SU-DHL-6 (cell line): ENCODE results near the gene ENOX1.

Experiments
- CTCF ChIP-seq: fragments of 200-600 bp; sonication (generic); IDR thresholded peaks from one replicate; pipeline ENCODE4 v1.5.1; 2017; ENCODE audit warnings: antibody characterized with exemption, mild to moderate bottlenecking, low read length, moderate library complexity; ENCODE audit not compliant: insufficient read depth, poor library complexity, severe bottlenecking
- EZH2phosphoT487 ChIP-seq: fragments of 200-600 bp; sonication (generic), shearing (Covaris generic); conservative IDR thresholded peaks from 2 replicates; pipeline ENCODE4 v1.6.1; 2018; ENCODE audit warnings: mild to moderate bottlenecking, antibody characterized with exemption, low read length, moderate library complexity, mixed read lengths

DNA sequence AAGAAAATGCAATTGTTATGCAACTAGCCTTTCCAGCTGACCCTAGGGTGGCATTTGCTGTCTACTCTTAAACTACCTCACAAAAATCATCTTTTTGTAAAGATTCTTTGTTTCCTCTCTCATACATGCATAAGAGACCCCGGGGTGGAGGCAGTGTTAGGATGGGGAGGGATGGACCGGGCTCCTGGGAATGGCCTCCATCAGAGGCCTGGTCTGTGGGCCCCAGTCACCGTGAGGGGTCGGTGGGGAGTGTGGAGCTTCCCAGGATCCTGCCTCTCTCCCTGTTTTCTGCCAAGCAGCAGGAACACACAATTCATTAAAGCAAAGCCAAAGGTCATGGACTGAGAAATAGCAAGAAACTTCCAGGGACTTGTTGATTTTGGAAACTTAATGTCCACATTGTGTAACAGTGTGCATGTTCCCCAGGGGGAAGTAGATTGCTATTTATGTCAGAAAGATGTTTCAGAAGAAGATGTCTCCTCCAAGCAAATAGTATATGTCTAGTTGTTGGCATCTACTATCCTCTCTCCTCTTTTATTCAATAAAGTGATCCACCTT, 241.4 kb downstream of the ENOX1 start:
- no peak for TF ChIP-seq CTCF
- TF ChIP-seq EZH2phosphoT487: no peak
